Measurements from ENCODE around the gene MLANA.

Gene MLANA

DNA sequence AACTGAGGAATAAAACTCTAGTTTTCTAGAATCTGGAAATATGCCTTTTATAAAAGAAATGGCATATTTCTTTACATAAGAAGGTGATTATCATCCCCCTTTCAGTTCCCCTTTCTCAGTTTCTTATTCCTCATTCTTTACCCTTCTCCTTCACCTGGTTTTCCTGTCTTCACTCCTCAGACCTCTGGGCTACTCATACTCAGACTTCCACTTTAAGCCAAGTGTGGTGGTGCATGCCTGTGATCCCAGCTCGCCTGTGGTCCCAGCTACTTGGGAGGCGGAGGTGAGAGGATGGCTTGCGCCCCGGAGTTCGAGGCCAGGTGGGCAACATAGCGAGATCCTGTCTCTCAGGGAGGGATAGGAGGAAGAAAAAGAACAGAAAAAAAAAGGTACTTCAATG lies 67.6 kb downstream of the MLANA start:
- DNase-seq (ENCODE audit: low read depth): no peak

Data from fibroblast of gingiva (primary cell).